Measurements from ENCODE around the gene CDC42BPB.

The CDC42BPB gene

GRCh38 chr14:103057372-103058163 lies at the start of gene CDC42BPB:
TSS of gene CDC42BPB (minus strand) at chr14:103057549. CDS start at chr14:103057173, 376 bp downstream.
- Histone ChIP-seq H3K4me3 (peak within 1 kb of the TSS; percentile 72 to 93 (median 91)), H3K27ac (peak within 1 kb of the TSS; percentile 73 to 97 (median 91))

DNA sequence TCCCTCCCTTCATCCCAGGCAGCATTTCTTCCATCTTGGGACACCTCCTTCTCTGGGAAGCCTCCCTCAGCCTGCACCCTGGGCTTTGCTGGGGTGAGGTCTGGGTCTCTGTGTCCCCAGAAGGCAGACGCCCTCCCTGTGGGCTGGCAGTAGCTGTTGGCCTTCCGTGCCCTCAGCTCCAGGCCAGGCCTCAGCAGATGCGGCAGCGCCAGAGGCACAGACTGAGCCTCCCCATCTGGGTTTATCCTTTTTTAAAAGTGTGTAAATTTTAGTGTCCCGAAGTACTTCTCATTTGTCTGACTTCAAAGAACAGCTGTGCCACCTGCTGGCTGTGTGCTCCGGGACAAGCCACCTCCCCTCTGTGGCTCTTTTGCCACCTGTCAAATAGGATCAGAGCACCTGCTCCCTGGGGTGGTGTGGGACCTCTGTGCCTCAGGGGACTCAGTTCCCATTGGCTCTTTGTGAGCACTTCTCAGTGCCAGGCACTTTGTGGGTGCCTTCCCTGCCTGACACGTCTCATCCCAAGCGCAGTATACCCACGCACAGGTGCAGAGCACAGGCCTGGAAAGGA lies 48.3 kb upstream of the CDC42BPB start:
- H3K27ac ChIP-seq, result no peak overlapping the region
- H3K4me3 ChIP-seq, result no peak overlapping the region

GRCh38 chr14:103104654-103105452 lies 47.5 kb upstream of the CDC42BPB start:
- Histone ChIP-seq H3K27ac (no peak overlapping the region), H3K4me3 (peak overlapping the region in 1 of 7 experiments; percentile 17)

GRCh38 chr14:103104389-103104653 lies 47.0 kb upstream of the CDC42BPB start:
- Histone ChIP-seq H3K4me3 (peak overlapping the region in 1 of 7 experiments; percentile 17), H3K27ac (no peak overlapping the region)

DNA sequence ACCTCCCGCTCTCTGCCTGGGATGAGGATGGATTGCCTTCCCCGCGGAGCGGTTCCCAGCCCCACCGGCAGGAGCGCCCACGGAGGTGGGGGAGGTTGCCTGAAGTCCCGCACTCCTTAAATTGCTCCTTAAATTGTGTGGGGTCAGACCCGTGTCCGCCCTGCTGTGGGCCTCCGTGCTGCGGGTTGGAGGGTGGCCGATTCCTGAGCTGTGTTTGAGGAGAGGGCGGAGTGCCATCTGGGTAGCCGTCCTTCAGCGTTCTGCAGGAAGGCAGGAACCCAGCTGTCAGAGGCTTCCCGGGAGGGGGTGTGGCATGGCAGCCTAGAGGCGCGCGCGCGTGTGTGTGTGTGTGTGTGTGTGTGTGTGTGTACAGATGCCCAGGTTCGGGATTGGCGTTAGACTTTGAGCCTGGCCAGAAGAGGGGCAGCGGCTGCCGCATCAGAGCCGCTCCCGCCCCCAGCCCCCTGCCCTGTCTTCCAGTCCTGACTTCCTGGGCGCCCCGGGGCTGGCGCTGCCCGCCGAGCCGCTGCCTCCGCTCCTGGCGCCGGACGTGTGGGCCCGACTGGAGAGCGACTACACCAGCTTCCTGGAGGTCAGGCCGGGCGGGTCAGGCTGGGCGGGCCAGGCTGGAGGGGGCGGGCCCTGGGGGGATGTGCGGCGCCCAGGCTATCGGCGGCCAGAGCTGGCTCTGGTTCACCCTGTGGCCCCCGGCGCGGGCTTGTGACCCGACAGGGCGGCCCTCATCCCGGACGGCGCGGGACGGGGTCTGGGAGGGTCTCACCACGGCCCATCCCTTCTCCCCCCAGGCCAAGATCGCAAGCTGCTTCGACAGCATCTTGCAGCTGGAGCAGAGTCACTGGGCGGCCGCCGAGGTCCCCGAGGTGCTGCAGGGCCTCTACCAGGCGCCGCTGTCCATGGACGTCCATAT lies 46.4 kb upstream of the CDC42BPB start:
- Histone ChIP-seq H3K27ac (no peak overlapping the region), H3K4me3 (peak overlapping the region in 4 of 7 experiments; percentile 1 to 26 (median 16))

DNA sequence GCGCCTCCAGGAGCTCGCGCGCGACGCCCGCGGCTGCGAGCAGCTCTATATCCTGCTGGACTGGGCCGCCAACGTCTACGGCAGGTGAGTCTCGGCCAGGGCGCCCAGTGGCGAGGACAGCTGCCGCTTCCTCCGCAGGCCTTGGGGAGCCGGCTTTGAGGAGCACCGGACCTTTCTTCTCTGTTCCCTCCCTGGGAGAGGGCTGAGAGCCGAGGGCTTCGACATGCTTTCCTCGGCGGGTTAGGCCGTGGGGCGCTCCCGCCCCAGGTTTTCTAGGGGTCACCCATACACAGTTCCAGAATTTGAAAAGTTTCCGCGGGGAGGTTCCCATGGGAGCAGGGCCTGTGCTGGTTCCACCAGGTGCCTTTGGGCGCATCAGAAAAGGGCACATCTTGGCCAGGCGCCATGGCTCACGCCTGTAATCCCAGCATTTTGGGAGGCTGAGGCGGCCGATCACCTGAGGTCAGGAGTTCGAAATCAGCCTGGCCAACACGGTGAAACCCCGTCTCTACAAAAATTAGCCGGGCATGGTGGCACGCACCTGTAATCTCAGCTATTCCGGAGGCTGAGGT lies 45.4 kb upstream of the CDC42BPB start:
- H3K4me3 ChIP-seq, result no peak overlapping the region
- no peak overlapping the region for H3K27ac ChIP-seq

- no peak overlapping the region for H3K4me3 ChIP-seq
- H3K27ac ChIP-seq, result no peak overlapping the region
These were observed 44.8 kb upstream of the CDC42BPB start for GRCh38 chr14:103101963-103102688.

DNA sequence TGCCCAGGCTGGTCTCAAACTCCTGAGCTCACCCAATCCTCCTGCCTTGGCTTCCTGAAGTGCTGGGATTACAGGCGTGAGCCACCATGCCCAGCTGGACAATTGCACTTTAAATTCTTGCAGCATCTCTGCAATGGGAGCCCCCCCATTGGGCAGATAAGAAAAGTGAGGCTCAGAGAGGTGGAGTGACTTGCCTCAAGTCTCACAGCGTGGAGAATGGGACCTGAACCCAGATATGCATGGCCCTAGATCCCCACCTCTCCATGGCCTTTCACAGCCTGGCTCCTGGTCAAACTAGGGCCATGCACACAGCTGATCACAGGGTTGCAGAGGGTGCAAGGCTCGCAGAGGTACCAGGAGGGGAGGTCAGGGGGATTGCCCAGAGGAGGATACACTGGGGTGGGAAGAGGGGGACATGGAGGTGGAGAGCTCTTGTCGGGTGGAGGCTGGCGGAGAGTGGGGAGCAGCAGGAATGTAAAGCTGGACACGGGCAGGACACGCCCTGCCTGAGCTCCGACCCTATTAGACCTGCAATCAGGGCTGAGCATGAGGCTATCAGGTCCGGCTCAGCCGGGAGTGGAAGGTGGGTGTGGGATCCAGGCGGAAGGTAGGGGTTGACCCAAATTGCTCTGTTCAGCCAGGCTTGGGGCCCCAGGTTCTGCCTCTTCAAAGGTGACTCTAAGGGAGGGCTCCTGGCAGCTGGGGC lies 44.1 kb upstream of the CDC42BPB start:
- Histone ChIP-seq H3K4me3 (no peak overlapping the region), H3K27ac (no peak overlapping the region)

DNA sequence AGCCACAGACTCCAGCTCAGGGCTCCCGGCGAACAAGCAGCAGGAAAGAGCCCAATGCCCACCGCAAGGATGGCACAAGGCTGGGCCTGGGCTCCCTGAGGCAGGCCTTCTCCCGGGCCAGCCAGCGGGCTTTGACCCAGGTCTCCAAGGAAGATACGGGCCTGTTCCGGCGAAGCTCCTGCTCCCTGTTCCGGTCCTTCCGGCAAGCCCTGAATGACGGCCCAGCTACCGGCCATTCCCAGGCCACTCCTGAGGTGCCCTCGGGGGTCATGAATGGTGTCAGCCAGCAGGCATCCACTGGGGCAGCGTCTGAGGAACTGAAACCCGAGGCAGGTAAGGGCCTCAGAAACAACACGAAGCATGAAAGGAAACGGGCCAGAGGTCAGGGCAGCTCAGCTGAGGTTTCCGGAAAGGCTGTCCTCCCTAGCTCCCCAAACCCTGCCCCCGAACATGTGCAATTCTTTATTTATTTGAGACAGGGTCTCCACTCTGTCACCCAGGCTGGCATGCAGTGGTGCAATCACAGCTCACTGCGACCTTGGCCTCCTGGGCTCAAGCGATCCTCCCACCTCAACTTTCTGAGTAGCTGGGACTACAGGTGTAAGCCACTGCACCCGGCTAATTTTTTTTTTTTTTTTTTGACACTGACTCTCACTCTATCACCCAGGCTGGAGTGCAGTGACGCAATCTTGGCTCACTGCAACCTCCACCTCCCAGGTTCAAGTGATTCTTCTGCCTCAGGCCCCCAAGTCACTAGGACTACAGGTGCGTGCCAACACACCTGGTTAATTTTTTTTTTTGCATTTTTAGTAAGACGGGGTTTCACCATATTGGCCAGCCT lies 43.2 kb upstream of the CDC42BPB start:
- no peak overlapping the region for H3K4me3 ChIP-seq
- H3K27ac ChIP-seq, result no peak overlapping the region

GRCh38 chr14:103099733-103100280 lies 42.5 kb upstream of the CDC42BPB start:
- no peak overlapping the region for H3K4me3 ChIP-seq

GRCh38 chr14:103099081-103099732 lies 41.9 kb upstream of the CDC42BPB start:
- Histone ChIP-seq H3K4me3 (no peak overlapping the region), H3K27ac (no peak overlapping the region)

More at GRCh38 chr14:103099733-103100280, 42.5 kb upstream of the CDC42BPB start:
- H3K27ac ChIP-seq, result no peak overlapping the region

GRCh38 chr14:103097994-103098957 lies 40.9 kb upstream of the CDC42BPB start:
- no peak overlapping the region for H3K27ac ChIP-seq

DNA sequence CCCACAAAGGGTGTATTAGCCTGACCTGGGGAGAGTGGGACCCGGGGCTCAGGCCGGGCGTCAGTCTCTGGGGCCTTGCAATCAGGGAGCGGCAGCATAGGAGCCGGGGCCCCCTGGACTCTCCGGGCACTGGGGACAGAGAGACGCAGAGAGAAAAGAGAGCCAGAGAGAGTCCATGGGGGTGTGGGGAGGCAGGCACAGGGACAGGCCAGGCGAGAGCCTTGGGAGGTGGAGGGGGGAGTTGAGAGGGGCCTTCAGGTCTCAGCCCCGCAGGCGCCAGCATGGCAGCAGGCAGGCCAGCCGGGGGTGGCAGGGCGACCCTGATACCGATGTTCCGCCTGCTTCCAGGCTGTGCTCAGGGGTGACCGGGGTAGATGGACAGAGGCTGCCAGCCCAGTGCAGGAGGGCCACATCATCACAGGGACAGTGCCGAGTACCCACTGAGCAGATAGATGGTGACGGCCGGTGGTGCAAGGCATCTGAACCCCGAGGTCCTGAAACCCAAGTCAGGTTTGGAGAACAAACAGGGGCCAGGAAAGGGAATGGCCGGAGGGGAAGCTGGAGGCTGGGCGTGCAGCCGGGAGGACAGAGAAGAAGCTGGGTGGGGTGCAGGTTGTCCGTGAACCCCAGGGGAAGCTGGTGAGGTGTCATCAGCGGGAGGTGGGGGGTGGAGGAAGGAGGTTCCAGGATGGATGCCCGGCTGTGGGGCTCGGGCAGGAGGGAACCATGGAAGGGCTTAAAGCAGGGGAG lies 40.1 kb upstream of the CDC42BPB start:
- no peak overlapping the region for H3K27ac ChIP-seq
- H3K4me3 ChIP-seq, result no peak overlapping the region

More at GRCh38 chr14:103097994-103098957, 40.9 kb upstream of the CDC42BPB start:
- no peak overlapping the region for H3K4me3 ChIP-seq

DNA sequence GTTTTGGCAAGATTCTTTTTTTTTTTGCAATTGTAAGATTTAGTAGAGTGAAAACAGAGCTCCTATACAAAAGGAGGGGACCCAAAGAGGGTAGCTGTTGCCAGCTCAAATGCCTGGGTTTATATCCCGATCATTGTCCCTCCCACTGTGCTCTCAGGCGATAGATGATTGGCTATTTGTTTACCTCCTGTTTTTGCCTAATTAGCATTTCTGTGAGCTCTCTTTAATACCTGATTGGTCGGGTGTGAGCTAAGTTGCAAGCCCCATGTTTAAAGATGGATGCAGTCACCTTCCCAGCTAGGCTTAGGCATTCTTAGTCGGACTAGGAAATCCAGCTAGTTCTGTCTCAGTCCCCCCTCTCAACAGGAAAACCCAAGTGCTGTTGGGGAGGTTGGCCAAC lies 39.0 kb upstream of the CDC42BPB start:
- H3K4me3 ChIP-seq, result no peak overlapping the region
- H3K27ac ChIP-seq, result no peak overlapping the region
